CD14-positive monocyte (primary cell): ENCODE data around the gene NSMCE1. TPM values are rescaled to one million over a fixed set of nuclear protein-coding genes. Genes with fewer than 3 reads are reported as not detected.

Experiments used
- DNase-seq, 3 donors: peaks; one replicate each; pipeline ENCODE4 v3.0.0-alpha.2; 2011 to 2022
- H2AFZ ChIP-seq: 2 replicates; pipeline ENCODE4 v1.6.0; 2012; ENCODE audit warnings: mild to moderate bottlenecking, low read depth, low read length, inconsistent platforms; ENCODE audit not compliant: insufficient read depth, poor library complexity, severe bottlenecking
- H3K27ac ChIP-seq, 2 donors: 1 replicate in 1 of 2; 2 replicates in 1 of 2; pipeline ENCODE4 v1.5.1; 2012 to 2013; ENCODE audit warnings: low read length in 2 of 2, control low read depth in 1 of 2, inconsistent platforms in 1 of 2, low read depth in 1 of 2, mild to moderate bottlenecking in 1 of 2
- H3K27me3 ChIP-seq, 2 donors: one replicate each; pipeline versions ENCODE4 v1.6.0 to v1.6.1; 2011 to 2013; ENCODE audit warnings: low read length in 2 of 2; ENCODE audit not compliant: control insufficient read depth in 2 of 2, insufficient read depth in 2 of 2
- H3K36me3 ChIP-seq, 2 donors: replicated peaks in 1 of 2; 1 replicate in 1 of 2; 2 replicates in 1 of 2; pipeline versions ENCODE4 v1.5.1 to v1.6.1; 2012 to 2013; ENCODE audit warnings: low read length in 2 of 2, control low read depth in 1 of 2, inconsistent platforms in 1 of 2, mild to moderate bottlenecking in 1 of 2; ENCODE audit not compliant: insufficient read depth in 2 of 2, control insufficient read depth in 1 of 2
- H3K4me1 ChIP-seq, 2 donors: 1 replicate in 1 of 2; 2 replicates in 1 of 2; pipeline versions ENCODE4 v1.5.1 to v1.6.1; 2012 to 2013; ENCODE audit warnings: low read length in 2 of 2, control low read depth in 1 of 2, inconsistent platforms in 1 of 2, mild to moderate bottlenecking in 1 of 2, moderate library complexity in 1 of 2; ENCODE audit not compliant: insufficient read depth in 2 of 2, control insufficient read depth in 1 of 2
- H3K4me2 ChIP-seq: replicated peaks from 2 replicates; pipeline ENCODE3; 2012; ENCODE audit warnings: low read length, moderate library complexity, mild to moderate bottlenecking; ENCODE audit not compliant: poor library complexity, severe bottlenecking; ENCODE audit errors: extremely low read depth
- H3K4me3 ChIP-seq, 3 experiments: fragments of 200-600 bp in 1 of 3; sonication (generic) in 1 of 3; replicated peaks in 1 of 3; 1 replicate in 2 of 3; 2 replicates in 1 of 3; pipeline ENCODE4 v1.5.1; 2011 to 2013; ENCODE audit warnings: low read length in 3 of 3, mild to moderate bottlenecking in 3 of 3, control low read depth in 2 of 3, low read depth in 2 of 3, inconsistent platforms in 1 of 3, moderate library complexity in 1 of 3
- H3K79me2 ChIP-seq: 2 replicates; pipeline ENCODE4 v1.6.0; 2012; ENCODE audit warnings: mild to moderate bottlenecking, control low read depth, inconsistent platforms, low read length, moderate library complexity; ENCODE audit not compliant: insufficient read depth
- H3K9ac ChIP-seq: 2 replicates; pipeline ENCODE4 v1.6.0; 2017; ENCODE audit warnings: low read length, mild to moderate bottlenecking; ENCODE audit not compliant: insufficient read depth, poor library complexity, severe bottlenecking
- H3K9me3 ChIP-seq, 2 donors: replicated peaks in 1 of 2; 1 replicate in 1 of 2; 2 replicates in 1 of 2; pipeline versions ENCODE4 v1.5.1 to v1.6.1; 2012 to 2013; ENCODE audit warnings: low read length in 2 of 2, control low read depth in 1 of 2; ENCODE audit not compliant: control insufficient read depth in 1 of 2, insufficient read depth in 1 of 2
- H4K20me1 ChIP-seq: 2 replicates; pipeline ENCODE4 v1.6.0; 2012; ENCODE audit warnings: mild to moderate bottlenecking, low read length, control low read depth, moderate library complexity; ENCODE audit not compliant: insufficient read depth
- H3K27ac Mint-ChIP-seq, 7 donors: one replicate each; pipeline ENCODE4 v1.8.0; 2020; ENCODE audit warnings: mild to moderate bottlenecking in 7 of 7, mixed read lengths in 7 of 7, moderate library complexity in 6 of 7, inconsistent platforms in 2 of 7
- H3K27me3 Mint-ChIP-seq, 3 donors: one replicate each; pipeline ENCODE4 v1.8.0; 2021 to 2022; ENCODE audit warnings: low read depth in 3 of 3, mild to moderate bottlenecking in 3 of 3, mixed read lengths in 3 of 3, moderate library complexity in 3 of 3, inconsistent platforms in 1 of 3
- H3K36me3 Mint-ChIP-seq, 2 donors: one replicate each; pipeline ENCODE4 v1.8.0; 2020; ENCODE audit warnings: mixed read lengths in 2 of 2, inconsistent platforms in 1 of 2, mild to moderate bottlenecking in 1 of 2
- H3K4me1 Mint-ChIP-seq: one replicate; pipeline ENCODE4 v1.8.0; 2020; ENCODE audit warnings: mild to moderate bottlenecking, mixed read lengths
- H3K4me3 Mint-ChIP-seq, 2 donors: one replicate each; pipeline ENCODE4 v1.8.0; 2020; ENCODE audit warnings: mild to moderate bottlenecking in 2 of 2, mixed read lengths in 2 of 2, moderate library complexity in 1 of 2
- H3K9me3 Mint-ChIP-seq, 7 donors: one replicate each; pipeline ENCODE4 v1.8.0; 2020 to 2022; ENCODE audit warnings: mixed read lengths in 7 of 7, mild to moderate bottlenecking in 6 of 7, moderate library complexity in 6 of 7, inconsistent platforms in 2 of 7
- CTCF ChIP-seq: fragments of 200-600 bp; IDR thresholded peaks from one replicate; pipeline ENCODE4 v1.8.0; 2022; ENCODE audit warnings: antibody characterized with exemption, mild to moderate bottlenecking
- WGBS: methylation state at CpG from one replicate; pipeline ENCODE4 v1.1.5; 2013; ENCODE audit warnings: missing lambda C conversion rate; ENCODE audit not compliant: insufficient coverage; 5-methylcytosine and 5-hydroxymethylcytosine counted together
- intact Hi-C, 2 donors: fragments of 100-400 bp; cut with micrococcal nuclease; formaldehyde crosslinking; loops; one replicate each; pipeline versions ENCODE4 v1.15.0 to v1.15.1; 2023
- polyA plus RNA-seq, 3 donors: library from polyadenylated mRNA; depleted of rRNA in 1 of 3; unstranded in 2 of 3; stranded (reverse) in 1 of 3; fragments of 300-500 nt in 2 of 3; fragments of >200 nt in 1 of 3; fragmentation: Illumina TruSeq in 2 of 3; gene quantifications; 1 replicate in 2 of 3; 2 replicates in 1 of 3; pipeline ENCODE4 v1.2.3, GENCODE V29; 2012 to 2021

NSMCE1 gene
- polyA plus RNA-seq, 3 donors: 19.6 to 85.2 (median 82.6) TPM

GRCh38 chr16:27304102-27304501, 35.5 kb upstream of the NSMCE1 start:
- no peak overlapping the region for H3K4me2 ChIP-seq
- H3K4me1 ChIP-seq: peaks cover 49 to 57% of the 10 kb centered on the region in 2 donors
- no peak overlapping the region for H3K4me3 Mint-ChIP-seq
- no peak overlapping the region for H3K4me3 ChIP-seq
- no peaks in the 10 kb centered on the region for H3K36me3 ChIP-seq
- H2AFZ ChIP-seq: no peak overlapping the region
- no peak for TF ChIP-seq CTCF
- no peaks in the 10 kb centered on the region for H4K20me1 ChIP-seq
- no peak for DNase-seq
- peaks cover 54% of the 10 kb centered on the region for H3K4me1 Mint-ChIP-seq
- peak overlapping the region; percentile 4 to 98 (median 95) for H3K27ac Mint-ChIP-seq
- no peak overlapping the region for H3K9ac ChIP-seq
- WGBS: no CpG with 5 or more reads among the region's 2 CpGs
- peak overlapping the region in 1 of 2 donors; percentile 81 for H3K27ac ChIP-seq
- peaks cover 0 to 2% of the 10 kb centered on the region in 2 donors for H3K36me3 Mint-ChIP-seq
- H3K27me3 ChIP-seq: no peaks in the 10 kb centered on the region
- H3K79me2 ChIP-seq: no peaks in the 10 kb centered on the region
- H3K27me3 Mint-ChIP-seq: peaks cover 0 to 6% (median 2%) of the 10 kb centered on the region in 3 donors
- peaks cover 0 to 9% (median 0%) of the 10 kb centered on the region in 7 donors for H3K9me3 Mint-ChIP-seq
- intact Hi-C loops: no loop called here
- no peaks in the 10 kb centered on the region for H3K9me3 ChIP-seq

GRCh38 chr16:27303256-27304100, 34.9 kb upstream of the NSMCE1 start:
- Histone ChIP-seq H4K20me1 (no peaks in the 10 kb centered on the region), H3K9ac (no peak overlapping the region), H2AFZ (no peak overlapping the region), H3K36me3 (no peaks in the 10 kb centered on the region), H3K9me3 (no peaks in the 10 kb centered on the region), H3K4me1 (peaks cover 49 to 58% of the 10 kb centered on the region in 2 donors), H3K4me3 (no peak overlapping the region), H3K27me3 (no peaks in the 10 kb centered on the region), H3K27ac (peak overlapping the region in 1 of 2 donors; percentile 81), H3K4me2 (no peak overlapping the region), H3K79me2 (no peaks in the 10 kb centered on the region)
- intact Hi-C loops: no loop called here
- H3K4me3 Mint-ChIP-seq: no peak overlapping the region
- peak overlapping the region; percentile 4 to 95 (median 42) for H3K27ac Mint-ChIP-seq
- peak in 1 of 3 donors; percentile 29 for DNase-seq
- peaks cover 60% of the 10 kb centered on the region for H3K4me1 Mint-ChIP-seq
- H3K27me3 Mint-ChIP-seq: peaks cover 0 to 6% (median 2%) of the 10 kb centered on the region in 3 donors
- peaks cover 0 to 2% of the 10 kb centered on the region in 2 donors for H3K36me3 Mint-ChIP-seq
- TF ChIP-seq CTCF: no peak
- 99% methylated on average over 10 of the region's 12 CpGs for WGBS
- H3K9me3 Mint-ChIP-seq: peaks cover 0 to 9% (median 0%) of the 10 kb centered on the region in 7 donors
